Dendritic cell treated with granulocyte-macrophage colony-stimulating factor and Interleukin-4, amounts not matched to agents 40 ng/mL and 50 ng/mL, for 4 days (primary cell): Measurements from ENCODE around the gene HELZ2.
A peak's percentile ranks its signal among the peaks of the same experiment; 100 is the strongest.

Source experiments
- H3K27ac Mint-ChIP-seq: one replicate; pipeline ENCODE4 v1.8.0; 2022; ENCODE audit warnings: mild to moderate bottlenecking, mixed read lengths
- H3K27me3 Mint-ChIP-seq: one replicate; pipeline ENCODE4 v1.8.0; 2022; ENCODE audit warnings: mild to moderate bottlenecking, mixed read lengths
- H3K36me3 Mint-ChIP-seq: one replicate; pipeline ENCODE4 v1.8.0; 2022; ENCODE audit warnings: low read depth, mixed read lengths
- H3K4me1 Mint-ChIP-seq: one replicate; pipeline ENCODE4 v1.8.0; 2022; ENCODE audit warnings: low read depth, mixed read lengths
- H3K4me3 Mint-ChIP-seq: one replicate; pipeline ENCODE4 v1.8.0; 2022; ENCODE audit warnings: mild to moderate bottlenecking, moderate library complexity, mixed read lengths
- H3K9me3 Mint-ChIP-seq: one replicate; pipeline ENCODE4 v1.8.0; 2022; ENCODE audit warnings: mixed read lengths
- intact Hi-C: fragments of 100-400 bp; cut with micrococcal nuclease; formaldehyde crosslinking; loops from one replicate; pipeline ENCODE4 v1.15.0; 2022

HELZ2 gene

GRCh38 chr20:63568170-63568981 is 5.7 kb downstream of the HELZ2 start:
- Mint-ChIP-seq H3K4me3 (peak overlapping the region; percentile 70), H3K27me3 (peaks cover 64% of the 10 kb centered on the region), H3K4me1 (peaks cover 36% of the 10 kb centered on the region), H3K9me3 (no peaks in the 10 kb centered on the region), H3K27ac (peak overlapping the region; percentile 89), H3K36me3 (peaks cover 55% of the 10 kb centered on the region)
- intact Hi-C loops: loop anchor here (5.0 kb wide), 1 partner anchor 44 kb away; no protein-coding TSS in a partner anchor

GRCh38 chr20:63567386-63568169 is 6.5 kb downstream of the HELZ2 start:
- Mint-ChIP-seq H3K36me3 (peaks cover 62% of the 10 kb centered on the region), H3K9me3 (no peaks in the 10 kb centered on the region), H3K27ac (peak overlapping the region; percentile 89), H3K4me1 (peaks cover 36% of the 10 kb centered on the region), H3K4me3 (peak overlapping the region; percentile 70), H3K27me3 (peaks cover 66% of the 10 kb centered on the region)
- intact Hi-C loops: loop anchor here (1.0 to 5.0 kb wide), 3 partner anchors 30 to 59 kb away; partner anchors contain the start of genes GMEB2 and PTK6

GRCh38 chr20:63567136-63567385 is 7.0 kb downstream of the HELZ2 start:
- H3K9me3 Mint-ChIP-seq: no peaks in the 10 kb centered on the region
- H3K36me3 Mint-ChIP-seq: peaks cover 68% of the 10 kb centered on the region
- H3K27ac Mint-ChIP-seq: peak overlapping the region; percentile 89

GRCh38 chr20:63566395-63567135 is 7.5 kb downstream of the HELZ2 start:
- peak overlapping the region; percentile 7 for H3K4me3 Mint-ChIP-seq
- H3K27ac Mint-ChIP-seq: peak overlapping the region; percentile 89
- H3K36me3 Mint-ChIP-seq: peaks cover 72% of the 10 kb centered on the region
- intact Hi-C loops: loop anchor here (1.0 to 5.0 kb wide), 3 partner anchors 29 to 60 kb away; partner anchors contain the start of genes GMEB2 and PTK6
- no peaks in the 10 kb centered on the region for H3K9me3 Mint-ChIP-seq
- peaks cover 69% of the 10 kb centered on the region for H3K27me3 Mint-ChIP-seq
- peaks cover 36% of the 10 kb centered on the region for H3K4me1 Mint-ChIP-seq

More at GRCh38 chr20:63567136-63567385, 7.0 kb downstream of the HELZ2 start:
- Mint-ChIP-seq H3K4me3 (peak overlapping the region; percentile 7), H3K4me1 (peaks cover 36% of the 10 kb centered on the region), H3K27me3 (peaks cover 68% of the 10 kb centered on the region)
- intact Hi-C loops: loop anchor here (1.0 to 5.0 kb wide), 3 partner anchors 30 to 60 kb away; partner anchors contain the start of genes GMEB2 and PTK6

- Mint-ChIP-seq H3K27me3 (peaks cover 76% of the 10 kb centered on the region), H3K27ac (no peak overlapping the region), H3K9me3 (no peaks in the 10 kb centered on the region), H3K4me1 (peaks cover 36% of the 10 kb centered on the region), H3K36me3 (peaks cover 80% of the 10 kb centered on the region), H3K4me3 (no peak overlapping the region)
- intact Hi-C loops: loop anchor here (2.0 to 5.0 kb wide), 2 partner anchors 46 to 61 kb away; partner anchors contain the start of gene GMEB2
These were observed 8.2 kb downstream of the HELZ2 start for GRCh38 chr20:63565699-63566335.

GRCh38 chr20:63565021-63565698 is 8.9 kb downstream of the HELZ2 start:
- peaks cover 34% of the 10 kb centered on the region for H3K4me1 Mint-ChIP-seq

GRCh38 chr20:63564036-63564810 is 9.8 kb downstream of the HELZ2 start:
- H3K4me3 Mint-ChIP-seq: no peak overlapping the region
- intact Hi-C loops: no loop called here
- no peaks in the 10 kb centered on the region for H3K9me3 Mint-ChIP-seq
- H3K4me1 Mint-ChIP-seq: peaks cover 26% of the 10 kb centered on the region
- H3K27me3 Mint-ChIP-seq: peaks cover 65% of the 10 kb centered on the region
- no peak overlapping the region for H3K27ac Mint-ChIP-seq
- H3K36me3 Mint-ChIP-seq: peaks cover 84% of the 10 kb centered on the region

More at GRCh38 chr20:63565021-63565698, 8.9 kb downstream of the HELZ2 start:
- no peaks in the 10 kb centered on the region for H3K9me3 Mint-ChIP-seq
- intact Hi-C loops: loop anchor here (5.0 kb wide), 1 partner anchor 47 kb away; no protein-coding TSS in a partner anchor
- H3K27me3 Mint-ChIP-seq: peaks cover 74% of the 10 kb centered on the region
- H3K27ac Mint-ChIP-seq: no peak overlapping the region
- H3K4me3 Mint-ChIP-seq: no peak overlapping the region
- peaks cover 84% of the 10 kb centered on the region for H3K36me3 Mint-ChIP-seq

GRCh38 chr20:63563225-63563935 is 10.7 kb downstream of the HELZ2 start:
- peaks cover 21% of the 10 kb centered on the region for H3K4me1 Mint-ChIP-seq
- intact Hi-C loops: no loop called here
- peaks cover 68% of the 10 kb centered on the region for H3K27me3 Mint-ChIP-seq
- peaks cover 88% of the 10 kb centered on the region for H3K36me3 Mint-ChIP-seq
- H3K27ac Mint-ChIP-seq: no peak overlapping the region
- no peak overlapping the region for H3K4me3 Mint-ChIP-seq
- no peaks in the 10 kb centered on the region for H3K9me3 Mint-ChIP-seq

- peaks cover 71% of the 10 kb centered on the region for H3K27me3 Mint-ChIP-seq
- H3K27ac Mint-ChIP-seq: no peak overlapping the region
- no peaks in the 10 kb centered on the region for H3K9me3 Mint-ChIP-seq
- peaks cover 88% of the 10 kb centered on the region for H3K36me3 Mint-ChIP-seq
- H3K4me1 Mint-ChIP-seq: peaks cover 14% of the 10 kb centered on the region
- H3K4me3 Mint-ChIP-seq: no peak overlapping the region
- intact Hi-C loops: no loop called here
These were observed 11.4 kb downstream of the HELZ2 start for GRCh38 chr20:63562461-63563224.

GRCh38 chr20:63561624-63562396 is 12.2 kb downstream of the HELZ2 start:
- H3K36me3 Mint-ChIP-seq: peaks cover 87% of the 10 kb centered on the region
- H3K4me3 Mint-ChIP-seq: no peak overlapping the region
- H3K27ac Mint-ChIP-seq: no peak overlapping the region
- H3K27me3 Mint-ChIP-seq: peaks cover 74% of the 10 kb centered on the region
- no peaks in the 10 kb centered on the region for H3K9me3 Mint-ChIP-seq
- H3K4me1 Mint-ChIP-seq: peaks cover 6% of the 10 kb centered on the region
- intact Hi-C loops: no loop called here
